ENCODE measurements around the gene TMOD2. TPM values are rescaled to one million over a fixed set of nuclear protein-coding genes. Genes with fewer than 3 reads are reported as not detected.

TMOD2 gene
- total RNA-seq, 1 experiment from 2014 or later: 5.7 TPM

GRCh38 chr15:51726302-51727073, 24.9 kb upstream of the TMOD2 start (continued):
- TF ChIP-seq SIN3A (IDR thresholded peaks at IDR 0.05; ENCODE audit: low read depth) (no peak), SRF (IDR thresholded peaks at IDR 0.05; ENCODE audit: low read depth) (no peak; the same call in 1 of the 2 replicates), EZH2 (IDR thresholded peaks at IDR 0.05) (no peak), ZNF274 (IDR thresholded peaks at IDR 0.05; ENCODE audit: low read depth, low read length) (no peak)

GRCh38 chr15:51727141-51727897, 24.1 kb upstream of the TMOD2 start:
- Histone ChIP-seq H3K79me2 (ENCODE audit: insufficient read depth, low read length) (no peaks in the 10 kb centered on the region), H3K4me3 (replicated peaks in 1 of 2; ENCODE audit: low read depth in 1 of 2, low read length in 2 of 2) (no peak overlapping the region), H4K20me1 (ENCODE audit: insufficient read depth) (no peaks in the 10 kb centered on the region), H2AFZ (ENCODE audit: low read depth, low read length, poor library complexity, severe bottlenecking) (no peak overlapping the region), H3K9ac (ENCODE audit: low read length) (no peak overlapping the region), H3K4me2 (ENCODE audit: low read length) (peak overlapping the region; percentile 44), H3K27ac (ENCODE audit: low read depth, low read length) (peak overlapping the region; percentile 51; the same call in 1 of the 2 replicates), H3K27me3 (ENCODE audit: insufficient read depth, low read length) (no peaks in the 10 kb centered on the region), H3K4me1 (ENCODE audit: control insufficient read depth in 1 of 2, insufficient read depth in 2 of 2, low read length in 2 of 2) (peaks cover 21 to 24% of the 10 kb centered on the region in 2 experiments), H3K9me3 (ENCODE audit: control insufficient read depth in 1 of 2, insufficient read depth in 1 of 2, low read depth in 1 of 2, low read length in 2 of 2) (no peaks in the 10 kb centered on the region), H3K36me3 (ENCODE audit: control insufficient read depth in 1 of 2, insufficient read depth in 2 of 2, low read length in 2 of 2) (0 out of 4 replicates have a peak, but pooled peaks cover 0 to 2% of the 10 kb centered on the region in 2 experiments), H3K9me2 (ENCODE audit: insufficient read depth) (no peaks in the 10 kb centered on the region)
- ATAC-seq (no peak), DNase-seq (ENCODE audit: low read depth, low spot score) (no peak)
- no TSS peak for BruUV-seq (replicated peaks)
- ChIA-PET RAD21 (ENCODE audit: low non-redundant PET in 1 of 2, low total read pairs in 2 of 2, uncharacterized antibody in 2 of 2, unreplicated experiment in 2 of 2) (no interaction called here), CTCF (no interaction called here), POLR2A (no interaction called here)
- intact Hi-C loops (cut with micrococcal nuclease): no loop called here
- TF ChIP-seq CTCF (IDR thresholded peaks at IDR 0.05 in 2 of 3, conservative IDR thresholded peaks at IDR 0.05 in 1 of 3; ENCODE audit: borderline replicate concordance in 1 of 3, insufficient read depth in 1 of 3, low read depth in 2 of 3, low read length in 2 of 3): peak in 2 of 3 experiments; percentile 26 to 36; a peak in 4 of 6 replicates
- no peak for TF ChIP-seq RAD21 (IDR thresholded peaks at IDR 0.05; ENCODE audit: low read depth)
